ENCODE results near the gene SLC26A1.

SLC26A1 gene

DNA sequence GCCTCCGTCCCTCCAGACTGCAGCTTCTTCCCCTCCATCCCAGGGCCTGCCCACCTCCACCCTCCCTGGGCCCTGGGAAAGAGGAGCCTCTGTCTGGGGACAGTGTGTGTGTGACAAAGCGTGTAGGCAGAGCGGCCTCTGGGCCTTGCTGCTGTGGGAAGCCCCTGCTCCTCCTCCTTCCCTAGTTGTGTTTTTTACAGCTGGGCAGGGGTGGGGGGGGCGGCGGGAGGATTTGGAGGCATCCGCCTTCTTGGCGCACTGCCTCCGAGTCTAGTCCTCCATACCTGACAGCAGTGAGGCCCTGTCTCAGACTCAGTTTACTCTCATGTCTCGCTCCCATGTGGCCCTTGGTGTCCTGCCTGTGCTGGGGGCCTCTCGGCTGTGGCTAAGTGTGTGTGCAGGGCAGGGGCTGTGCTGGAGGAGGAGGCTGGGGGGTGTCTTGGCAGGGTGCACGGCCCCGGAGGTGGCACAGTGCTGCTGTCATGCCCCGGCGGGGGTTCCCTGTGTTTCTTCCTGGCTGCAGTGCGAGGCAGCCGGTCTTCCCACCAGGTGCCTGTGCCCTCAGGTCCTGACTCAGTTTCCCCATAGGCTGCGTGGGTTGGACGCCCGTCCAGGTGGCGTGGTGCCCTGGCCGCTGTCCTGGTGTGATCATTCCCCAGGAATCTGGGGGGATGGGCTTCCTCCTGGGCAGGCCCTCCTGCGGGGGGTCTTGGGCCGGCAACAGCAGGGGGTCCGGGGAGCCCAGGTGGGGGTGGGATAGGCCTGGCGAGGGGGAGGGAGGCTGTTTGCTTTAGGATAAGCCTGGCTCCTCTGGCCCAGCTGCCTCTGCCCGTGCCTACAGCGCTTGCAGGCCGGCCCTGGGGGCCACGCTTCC lies 25.2 kb upstream of the SLC26A1 start:
- H3K4me1 ChIP-seq (ENCODE audit: control insufficient read depth in 2 of 2, insufficient read depth in 1 of 2, low read depth in 1 of 2, low read length in 2 of 2) = peaks cover 51 to 53% of the 10 kb centered on the region in 2 donors
- no peak overlapping the region for H4K8ac ChIP-seq (ENCODE audit: low read depth, low read length)
- peak overlapping the region; percentile 94 for H3K18ac ChIP-seq (ENCODE audit: low read length)
- peaks cover 51% of the 10 kb centered on the region for H3K79me1 ChIP-seq (ENCODE audit: low read depth, low read length)
- WGBS, 2 donors (ENCODE audit: extremely low coverage in 2 of 2, insufficient read length in 2 of 2, insufficient replicate concordance in 1 of 2) = no CpG with 5 or more reads among the region's 29 CpGs
- no peaks in the 10 kb centered on the region for H3K27me3 ChIP-seq (ENCODE audit: control insufficient read depth in 3 of 3, insufficient read depth in 3 of 3, low read depth in 1 of 3, low read length in 3 of 3)
- peak overlapping the region; percentile 98 for H2AK5ac ChIP-seq (ENCODE audit: low read depth, low read length)
- peak overlapping the region; percentile 82 for H2BK12ac ChIP-seq (ENCODE audit: low read length)
- H3K4me3 ChIP-seq (ENCODE audit: low read length in 2 of 2) = no peak overlapping the region
- H3K9me3 ChIP-seq (replicated peaks in 1 of 2; ENCODE audit: control insufficient read depth in 2 of 2, insufficient read depth in 1 of 2, low read depth in 1 of 2, low read length in 2 of 2) = no peaks in the 10 kb centered on the region
- no peak for DNase-seq (ENCODE audit: low spot score)
- H2BK15ac ChIP-seq (ENCODE audit: low read length) = peak overlapping the region; percentile 98
- H3K36me3 ChIP-seq (replicated peaks in 1 of 2; ENCODE audit: control insufficient read depth in 2 of 2, insufficient read depth in 2 of 2, low read length in 2 of 2) = peaks cover 6 to 17% of the 10 kb centered on the region in 2 donors
- peak overlapping the region; percentile 82 for H2BK5ac ChIP-seq (ENCODE audit: low read length)
- no peak overlapping the region for H3K4me2 ChIP-seq (ENCODE audit: insufficient read depth, low read length, poor library complexity, severe bottlenecking)
- H3K27ac ChIP-seq (replicated peaks; ENCODE audit: low read length) = peak overlapping the region; percentile 50
- no peak overlapping the region for H3K4ac ChIP-seq (ENCODE audit: low read length)
- H3K14ac ChIP-seq (ENCODE audit: low read length) = peak overlapping the region; percentile 89
- peak overlapping the region; percentile 77 for H3K9ac ChIP-seq (ENCODE audit: low read depth, low read length, poor library complexity)
- H3K23ac ChIP-seq (ENCODE audit: low read depth, low read length, poor library complexity) = peak overlapping the region; percentile 73
- H4K91ac ChIP-seq (ENCODE audit: low read depth, low read length, poor library complexity) = no peak overlapping the region
- H2AFZ ChIP-seq (ENCODE audit: low read length) = no peak overlapping the region
- H2BK120ac ChIP-seq (ENCODE audit: low read depth, low read length) = peak overlapping the region; percentile 95

DNA sequence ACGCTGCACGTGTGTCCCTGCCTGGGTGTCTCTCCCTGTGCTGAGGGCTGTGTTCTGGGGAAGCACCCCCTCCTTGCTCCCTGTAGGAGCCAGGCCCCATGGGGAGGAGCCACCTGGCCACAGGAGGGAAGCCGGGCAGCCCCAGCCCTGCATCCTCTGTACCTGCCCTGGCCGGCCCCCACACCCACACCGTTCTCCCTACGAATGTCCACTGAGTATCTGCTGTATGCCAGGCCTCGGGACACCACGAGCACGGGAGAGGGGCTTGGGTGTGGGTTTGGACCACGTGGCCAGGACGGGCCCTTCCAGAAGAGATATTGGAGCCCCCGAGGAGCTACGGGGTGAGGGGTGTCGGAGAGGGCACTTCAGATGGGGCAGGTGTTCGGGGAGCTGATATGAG lies 24.5 kb upstream of the SLC26A1 start:
- DNase-seq (ENCODE audit: low spot score) = no peak

DNA sequence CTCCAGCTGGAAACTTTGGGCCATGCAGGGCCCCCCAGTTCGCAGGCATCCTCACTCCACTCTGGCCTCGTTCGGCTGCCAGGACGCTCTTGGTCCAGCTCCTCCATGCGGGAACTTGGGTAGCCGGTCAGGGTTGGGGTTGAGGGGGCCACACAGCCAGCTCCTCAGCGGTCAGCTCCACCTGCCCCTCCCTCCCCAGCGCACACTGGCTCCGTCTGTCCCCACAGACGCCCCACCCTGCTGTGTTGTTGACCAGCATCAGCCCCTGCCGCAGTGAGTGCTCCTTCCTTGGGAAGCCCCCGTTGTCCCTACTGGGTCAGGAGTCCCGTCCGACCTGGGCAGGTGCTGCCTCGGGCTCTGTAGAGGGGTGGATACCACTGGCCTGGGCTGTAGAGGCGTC lies 24.0 kb upstream of the SLC26A1 start:
- peak overlapping the region; percentile 82 for H2BK5ac ChIP-seq (ENCODE audit: low read length)
- peaks cover 53% of the 10 kb centered on the region for H3K79me1 ChIP-seq (ENCODE audit: low read depth, low read length)
- peak overlapping the region; percentile 98 for H2BK15ac ChIP-seq (ENCODE audit: low read length)
- no peak overlapping the region for H3K4me2 ChIP-seq (ENCODE audit: insufficient read depth, low read length, poor library complexity, severe bottlenecking)
- peak overlapping the region; percentile 77 for H3K9ac ChIP-seq (ENCODE audit: low read depth, low read length, poor library complexity)
- no peak overlapping the region for H3K4me3 ChIP-seq (ENCODE audit: low read length in 2 of 2)
- H4K91ac ChIP-seq (ENCODE audit: low read depth, low read length, poor library complexity) = no peak overlapping the region
- H3K36me3 ChIP-seq (replicated peaks in 1 of 2; ENCODE audit: control insufficient read depth in 2 of 2, insufficient read depth in 2 of 2, low read length in 2 of 2) = peaks cover 8 to 21% of the 10 kb centered on the region in 2 donors
- no peaks in the 10 kb centered on the region for H3K9me3 ChIP-seq (replicated peaks in 1 of 2; ENCODE audit: control insufficient read depth in 2 of 2, insufficient read depth in 1 of 2, low read depth in 1 of 2, low read length in 2 of 2)
- H2BK120ac ChIP-seq (ENCODE audit: low read depth, low read length) = peak overlapping the region; percentile 41
- H3K27ac ChIP-seq (replicated peaks; ENCODE audit: low read length) = no peak overlapping the region
- peak overlapping the region; percentile 93 for H3K18ac ChIP-seq (ENCODE audit: low read length)
- peak overlapping the region; percentile 97 for H3K23ac ChIP-seq (ENCODE audit: low read depth, low read length, poor library complexity)
- peaks cover 55 to 58% of the 10 kb centered on the region in 2 donors for H3K4me1 ChIP-seq (ENCODE audit: control insufficient read depth in 2 of 2, insufficient read depth in 1 of 2, low read depth in 1 of 2, low read length in 2 of 2)
- no peak for DNase-seq (ENCODE audit: low spot score)
- H2AK5ac ChIP-seq (ENCODE audit: low read depth, low read length) = peak overlapping the region; percentile 98
- no CpG with 5 or more reads among the region's 16 CpGs for WGBS, 2 donors (ENCODE audit: extremely low coverage in 2 of 2, insufficient read length in 2 of 2, insufficient replicate concordance in 1 of 2)
- H3K4ac ChIP-seq (ENCODE audit: low read length) = no peak overlapping the region
- H2AFZ ChIP-seq (ENCODE audit: low read length) = no peak overlapping the region
- H3K14ac ChIP-seq (ENCODE audit: low read length) = peak overlapping the region; percentile 71
- H4K8ac ChIP-seq (ENCODE audit: low read depth, low read length) = no peak overlapping the region
- no peaks in the 10 kb centered on the region for H3K27me3 ChIP-seq (ENCODE audit: control insufficient read depth in 3 of 3, insufficient read depth in 3 of 3, low read depth in 1 of 3, low read length in 3 of 3)
- peak overlapping the region; percentile 22 for H2BK12ac ChIP-seq (ENCODE audit: low read length)

More for the DNA sequence above, 24.5 kb upstream of the SLC26A1 start:
- peak overlapping the region; percentile 41 for H2BK120ac ChIP-seq (ENCODE audit: low read depth, low read length)
- H4K8ac ChIP-seq (ENCODE audit: low read depth, low read length) = no peak overlapping the region
- H3K23ac ChIP-seq (ENCODE audit: low read depth, low read length, poor library complexity) = peak overlapping the region; percentile 73
- H2BK15ac ChIP-seq (ENCODE audit: low read length) = peak overlapping the region; percentile 98
- peak overlapping the region; percentile 89 for H3K14ac ChIP-seq (ENCODE audit: low read length)
- peak overlapping the region; percentile 98 for H2AK5ac ChIP-seq (ENCODE audit: low read depth, low read length)
- H3K18ac ChIP-seq (ENCODE audit: low read length) = peak overlapping the region; percentile 93
- no CpG with 5 or more reads among the region's 15 CpGs for WGBS, 2 donors (ENCODE audit: extremely low coverage in 2 of 2, insufficient read length in 2 of 2, insufficient replicate concordance in 1 of 2)
- H3K4me3 ChIP-seq (ENCODE audit: low read length in 2 of 2) = no peak overlapping the region
- peaks cover 9 to 24% of the 10 kb centered on the region in 2 donors for H3K36me3 ChIP-seq (replicated peaks in 1 of 2; ENCODE audit: control insufficient read depth in 2 of 2, insufficient read depth in 2 of 2, low read length in 2 of 2)
- peaks cover 51% of the 10 kb centered on the region for H3K79me1 ChIP-seq (ENCODE audit: low read depth, low read length)
- H4K91ac ChIP-seq (ENCODE audit: low read depth, low read length, poor library complexity) = no peak overlapping the region
- peak overlapping the region; percentile 82 for H2BK5ac ChIP-seq (ENCODE audit: low read length)
- no peak overlapping the region for H3K27ac ChIP-seq (replicated peaks; ENCODE audit: low read length)
- no peak overlapping the region for H2AFZ ChIP-seq (ENCODE audit: low read length)
- H3K4ac ChIP-seq (ENCODE audit: low read length) = no peak overlapping the region
- no peaks in the 10 kb centered on the region for H3K9me3 ChIP-seq (replicated peaks in 1 of 2; ENCODE audit: control insufficient read depth in 2 of 2, insufficient read depth in 1 of 2, low read depth in 1 of 2, low read length in 2 of 2)
- no peaks in the 10 kb centered on the region for H3K27me3 ChIP-seq (ENCODE audit: control insufficient read depth in 3 of 3, insufficient read depth in 3 of 3, low read depth in 1 of 3, low read length in 3 of 3)
- peaks cover 53 to 56% of the 10 kb centered on the region in 2 donors for H3K4me1 ChIP-seq (ENCODE audit: control insufficient read depth in 2 of 2, insufficient read depth in 1 of 2, low read depth in 1 of 2, low read length in 2 of 2)
- H2BK12ac ChIP-seq (ENCODE audit: low read length) = peak overlapping the region; percentile 97
- peak overlapping the region; percentile 2 for H3K4me2 ChIP-seq (ENCODE audit: insufficient read depth, low read length, poor library complexity, severe bottlenecking)
- peak overlapping the region; percentile 77 for H3K9ac ChIP-seq (ENCODE audit: low read depth, low read length, poor library complexity)

DNA sequence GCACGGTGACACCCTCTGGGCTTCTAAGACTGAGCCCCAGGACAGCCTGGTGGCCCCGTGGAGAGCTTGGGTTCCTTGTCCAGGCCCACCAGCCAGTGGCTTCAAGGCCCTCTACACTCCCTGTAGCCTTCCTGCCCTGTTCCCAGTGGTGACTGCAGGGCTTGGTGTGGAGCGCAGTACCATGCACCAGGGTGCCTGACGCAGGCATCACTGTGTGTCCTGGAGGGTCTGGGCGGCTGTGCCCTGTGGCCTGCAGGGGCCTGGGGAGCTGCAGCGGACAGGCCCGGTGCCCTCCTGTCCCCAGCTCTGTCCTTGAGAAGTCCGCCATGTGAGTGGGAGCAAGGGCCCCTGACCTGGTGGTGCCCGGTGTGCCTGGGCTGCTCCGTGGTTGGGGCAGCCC lies 22.5 kb upstream of the SLC26A1 start:
- Histone ChIP-seq H3K79me1 (ENCODE audit: low read depth, low read length) (peaks cover 48% of the 10 kb centered on the region), H3K14ac (ENCODE audit: low read length) (peak overlapping the region; percentile 28), H2AFZ (ENCODE audit: low read length) (no peak overlapping the region), H3K4me1 (ENCODE audit: control insufficient read depth in 2 of 2, insufficient read depth in 1 of 2, low read depth in 1 of 2, low read length in 2 of 2) (peaks cover 56 to 58% of the 10 kb centered on the region in 2 donors), H4K8ac (ENCODE audit: low read depth, low read length) (no peak overlapping the region), H3K9ac (ENCODE audit: low read depth, low read length, poor library complexity) (peak overlapping the region; percentile 53), H3K4ac (ENCODE audit: low read length) (no peak overlapping the region), H3K27me3 (ENCODE audit: control insufficient read depth in 3 of 3, insufficient read depth in 3 of 3, low read depth in 1 of 3, low read length in 3 of 3) (peaks cover 0 to 3% (median 3%) of the 10 kb centered on the region in 3 experiments), H3K4me2 (ENCODE audit: insufficient read depth, low read length, poor library complexity, severe bottlenecking) (no peak overlapping the region), H2BK5ac (ENCODE audit: low read length) (peak overlapping the region; percentile 30), H2BK12ac (ENCODE audit: low read length) (peak overlapping the region; percentile 24), H3K18ac (ENCODE audit: low read length) (peak overlapping the region; percentile 80), H3K23ac (ENCODE audit: low read depth, low read length, poor library complexity) (peak overlapping the region; percentile 70), H2BK120ac (ENCODE audit: low read depth, low read length) (no peak overlapping the region), H4K91ac (ENCODE audit: low read depth, low read length, poor library complexity) (peak overlapping the region; percentile 38), H2AK5ac (ENCODE audit: low read depth, low read length) (peak overlapping the region; percentile 98), H3K27ac (replicated peaks; ENCODE audit: low read length) (no peak overlapping the region), H2BK15ac (ENCODE audit: low read length) (peak overlapping the region; percentile 71), H3K9me3 (replicated peaks in 1 of 2; ENCODE audit: control insufficient read depth in 2 of 2, insufficient read depth in 1 of 2, low read depth in 1 of 2, low read length in 2 of 2) (no peaks in the 10 kb centered on the region), H3K4me3 (ENCODE audit: low read length in 2 of 2) (no peak overlapping the region), H3K36me3 (replicated peaks in 1 of 2; ENCODE audit: control insufficient read depth in 2 of 2, insufficient read depth in 2 of 2, low read length in 2 of 2) (peaks cover 7 to 20% of the 10 kb centered on the region in 2 donors)
- DNase-seq (ENCODE audit: low spot score) = no peak
- WGBS, 2 donors (ENCODE audit: extremely low coverage in 2 of 2, insufficient read length in 2 of 2, insufficient replicate concordance in 1 of 2) = no CpG with 5 or more reads among the region's 10 CpGs
